Activated CD4-positive, CD25-positive, alpha-beta regulatory T cell treated with anti-CD3 and anti-CD28 coated beads, Interleukin-2, amount 50 U/mL, for 16 hours (primary cell): ENCODE results near the gene TMEM51.

Source experiments
- DNase-seq: peaks from one replicate; pipeline ENCODE4 v3.0.0-alpha.2; 2020; ENCODE audit warnings: low read depth, low spot score

Gene TMEM51

DNA sequence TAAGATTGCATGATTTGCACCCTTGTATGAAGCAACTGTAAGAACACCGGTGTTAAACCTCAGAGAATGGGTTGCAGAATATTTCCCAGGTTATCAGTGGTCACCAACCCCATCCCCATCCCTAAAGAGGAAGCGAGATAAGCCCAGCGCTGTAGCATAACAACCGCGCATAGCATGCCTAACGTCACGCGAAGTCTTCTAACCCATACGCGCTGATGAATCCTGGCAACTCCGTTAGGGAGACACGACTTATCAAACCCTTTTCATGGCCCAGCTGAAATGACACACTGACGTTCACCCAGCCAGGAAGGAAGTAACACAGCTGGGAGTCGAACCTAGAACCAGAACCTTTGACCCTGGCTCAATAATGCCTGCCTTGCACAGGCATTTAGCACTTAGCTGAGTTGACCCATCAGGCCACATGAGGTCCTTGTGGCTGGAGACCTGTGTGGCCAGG, 24.2 kb downstream of the TMEM51 start:
- DNase-seq: no peak

DNA sequence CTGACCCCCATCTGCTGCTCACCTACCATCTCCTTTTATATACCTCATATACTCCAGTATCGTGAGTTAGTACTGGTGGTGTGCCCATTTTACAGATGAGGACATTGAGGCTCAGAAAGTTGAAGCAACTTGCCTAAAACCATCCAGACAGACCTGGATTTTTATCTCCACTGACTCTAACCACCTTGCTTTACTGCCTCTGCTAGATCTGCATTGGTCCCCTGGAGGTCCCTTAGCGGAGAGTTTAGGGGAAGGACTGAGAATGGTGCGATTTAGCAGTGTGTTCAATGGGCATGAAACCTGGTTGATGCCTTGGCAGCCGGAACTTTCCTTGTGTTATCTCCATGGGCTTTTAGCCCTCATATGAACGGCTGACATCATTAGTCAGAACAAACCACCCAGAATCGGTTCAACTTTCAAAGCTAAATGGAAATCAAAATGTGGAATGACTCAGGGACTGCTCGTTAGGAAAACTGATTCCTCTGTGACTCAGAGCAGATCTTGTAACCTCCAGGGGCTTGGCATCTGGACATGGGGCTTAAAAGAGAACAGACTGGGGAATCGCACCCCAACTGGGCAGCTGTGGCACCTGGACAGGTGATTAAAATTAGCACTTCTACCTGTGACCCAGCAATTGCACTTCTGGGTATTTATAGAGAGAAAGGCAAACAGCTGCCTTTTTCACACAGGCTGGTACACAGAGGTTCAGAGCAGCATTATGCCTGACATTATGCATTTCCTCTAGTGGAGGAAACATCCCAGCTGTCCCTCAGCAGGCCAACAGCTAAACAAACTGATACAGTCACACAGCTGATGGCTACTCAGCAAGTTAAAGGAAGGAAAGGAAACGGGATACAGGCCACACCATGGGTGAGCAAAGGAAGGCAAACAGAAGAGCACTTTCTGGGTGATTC, 25.3 kb downstream of the TMEM51 start:
- no peak for DNase-seq

- DNase-seq: no peak
Measured at GRCh38 chr1:15179485-15179883, 25.9 kb downstream of the TMEM51 start.

DNA sequence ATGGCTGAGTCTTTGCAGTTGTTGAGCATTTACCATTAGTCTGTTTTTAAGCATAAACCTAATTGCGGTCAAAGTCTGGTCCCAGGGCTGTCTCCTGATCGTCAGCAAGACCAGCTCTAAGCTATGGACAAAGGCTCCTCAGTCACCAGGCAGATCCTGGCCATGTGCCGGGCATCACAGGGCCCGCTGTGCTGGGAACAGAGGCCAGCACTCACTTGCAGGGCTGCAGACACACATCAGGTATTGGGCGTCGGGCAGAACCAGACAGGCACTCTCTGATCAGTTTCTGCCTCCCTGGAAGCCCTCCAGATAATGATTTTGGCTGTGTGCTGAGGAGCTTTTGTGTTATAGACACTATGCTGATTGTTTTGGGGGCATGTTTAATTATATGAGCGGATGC, 26.6 kb downstream of the TMEM51 start:
- DNase-seq: no peak

GRCh38 chr1:15180945-15181523, 27.5 kb downstream of the TMEM51 start:
- no peak for DNase-seq

DNA sequence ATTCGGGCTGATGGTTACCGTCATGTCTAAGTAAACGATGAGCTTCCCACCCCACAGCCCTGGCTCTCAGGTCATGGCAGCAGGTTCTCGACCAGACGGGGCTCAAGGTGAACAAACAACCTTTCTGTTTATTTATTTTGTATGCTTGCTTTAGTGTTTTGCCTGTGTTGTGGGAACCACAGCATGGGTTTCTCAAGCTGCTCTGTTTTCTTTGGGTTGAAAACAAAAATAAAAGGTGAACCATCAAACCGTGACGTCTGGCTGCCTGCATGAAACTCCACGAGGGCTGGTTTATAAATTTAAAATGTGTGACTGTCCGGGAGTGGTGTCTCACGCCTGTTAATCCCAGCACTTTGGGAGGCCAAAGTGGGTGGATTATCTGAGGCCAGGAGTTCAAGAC, 28.0 kb downstream of the TMEM51 start:
- no peak for DNase-seq

DNA sequence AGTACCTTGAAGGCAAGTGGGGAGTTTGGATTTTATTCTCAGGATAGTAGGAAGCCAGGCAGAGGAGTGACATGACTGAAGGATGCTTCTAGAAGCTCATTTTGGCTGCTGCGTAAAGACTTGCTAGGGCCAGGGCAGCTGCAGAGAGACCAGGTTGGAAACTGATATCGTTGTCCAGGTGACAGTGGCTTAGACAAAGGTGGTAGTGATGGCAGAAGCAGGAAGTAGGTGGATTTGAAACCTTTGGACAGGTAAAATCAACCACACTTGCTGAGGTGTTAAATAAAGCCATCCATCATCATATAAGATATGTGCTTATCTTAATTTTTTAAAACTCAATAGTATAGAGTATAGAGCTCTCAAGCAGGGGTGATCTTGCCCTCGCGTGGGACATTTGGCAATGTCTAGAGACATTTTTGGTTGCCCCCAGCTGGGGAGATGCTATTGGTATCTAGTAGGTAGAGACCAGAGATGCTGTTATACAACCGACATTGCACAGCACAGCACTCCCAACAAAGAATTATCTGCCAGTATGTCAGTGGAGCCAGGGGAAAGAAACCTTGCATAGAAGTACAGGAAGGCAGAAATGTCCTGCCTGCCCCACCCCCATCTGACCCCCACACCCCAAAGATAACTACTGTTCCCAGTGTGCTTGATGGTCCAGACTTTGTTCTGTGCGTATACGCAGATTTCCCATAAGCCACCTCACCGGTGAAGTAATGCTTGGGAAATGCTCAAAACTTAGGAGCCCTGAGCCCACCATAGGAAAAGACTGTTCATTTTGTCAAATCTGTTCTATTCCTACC, 31.1 kb downstream of the TMEM51 start:
- no peak for DNase-seq

DNA sequence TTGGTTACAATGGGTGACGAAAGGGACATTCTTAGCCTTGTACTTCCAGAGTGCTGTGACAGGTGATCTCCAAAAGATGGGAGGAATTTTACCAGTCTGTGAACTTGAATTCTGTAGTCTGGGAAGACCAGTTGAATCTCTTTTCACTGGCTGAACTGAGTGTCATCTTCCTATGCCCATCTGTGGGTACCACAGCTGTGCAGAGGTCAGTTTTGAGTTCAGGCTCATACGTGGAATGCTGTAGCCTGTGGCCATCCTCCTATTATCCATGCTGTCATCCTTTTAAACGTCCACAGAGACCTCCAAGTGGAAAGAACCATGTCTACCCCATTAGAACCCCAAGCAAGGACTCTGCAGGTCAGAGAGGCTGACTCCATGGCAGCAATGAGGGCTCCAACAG, 32.1 kb downstream of the TMEM51 start:
- DNase-seq: no peak

DNA sequence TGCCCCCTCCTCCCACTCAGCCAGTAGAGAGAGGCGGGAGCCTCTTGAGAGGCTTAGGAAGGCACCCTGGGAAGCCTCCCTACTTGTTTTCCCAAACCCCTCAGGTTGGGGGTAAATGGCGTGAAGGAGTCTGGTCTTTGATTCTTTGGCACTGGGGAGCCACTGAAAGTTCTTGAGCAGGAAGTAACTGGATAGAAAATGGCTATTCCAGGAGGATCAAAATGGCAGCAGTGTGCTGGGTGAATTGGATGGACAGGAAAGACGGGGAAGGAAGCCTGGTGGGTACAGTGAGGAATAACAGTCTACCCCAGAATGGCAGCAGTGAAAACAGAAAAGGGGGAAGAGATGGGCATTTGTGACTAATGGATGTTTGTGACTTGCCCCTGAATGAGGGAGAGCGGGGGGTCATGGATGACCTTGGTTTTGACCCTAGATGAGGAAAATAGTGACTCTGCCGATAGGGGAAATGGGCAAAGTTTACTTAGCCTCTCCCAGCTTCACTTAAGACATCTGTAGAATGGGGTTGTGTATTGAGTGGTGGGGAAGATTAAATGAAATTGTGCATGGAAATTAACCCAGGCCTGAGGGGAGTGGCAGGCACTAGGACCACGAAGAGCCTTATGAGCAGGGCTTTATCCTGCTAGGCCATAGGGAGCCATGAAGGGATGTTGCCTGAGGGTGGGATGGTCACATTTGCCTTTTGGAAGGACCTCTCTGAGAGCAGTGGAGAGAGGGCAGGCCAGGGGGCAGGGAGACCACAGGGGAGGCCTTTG, 32.7 kb downstream of the TMEM51 start:
- no peak for DNase-seq

- no peak for DNase-seq
Measured at GRCh38 chr1:15186846-15187151, 33.3 kb downstream of the TMEM51 start.

DNA sequence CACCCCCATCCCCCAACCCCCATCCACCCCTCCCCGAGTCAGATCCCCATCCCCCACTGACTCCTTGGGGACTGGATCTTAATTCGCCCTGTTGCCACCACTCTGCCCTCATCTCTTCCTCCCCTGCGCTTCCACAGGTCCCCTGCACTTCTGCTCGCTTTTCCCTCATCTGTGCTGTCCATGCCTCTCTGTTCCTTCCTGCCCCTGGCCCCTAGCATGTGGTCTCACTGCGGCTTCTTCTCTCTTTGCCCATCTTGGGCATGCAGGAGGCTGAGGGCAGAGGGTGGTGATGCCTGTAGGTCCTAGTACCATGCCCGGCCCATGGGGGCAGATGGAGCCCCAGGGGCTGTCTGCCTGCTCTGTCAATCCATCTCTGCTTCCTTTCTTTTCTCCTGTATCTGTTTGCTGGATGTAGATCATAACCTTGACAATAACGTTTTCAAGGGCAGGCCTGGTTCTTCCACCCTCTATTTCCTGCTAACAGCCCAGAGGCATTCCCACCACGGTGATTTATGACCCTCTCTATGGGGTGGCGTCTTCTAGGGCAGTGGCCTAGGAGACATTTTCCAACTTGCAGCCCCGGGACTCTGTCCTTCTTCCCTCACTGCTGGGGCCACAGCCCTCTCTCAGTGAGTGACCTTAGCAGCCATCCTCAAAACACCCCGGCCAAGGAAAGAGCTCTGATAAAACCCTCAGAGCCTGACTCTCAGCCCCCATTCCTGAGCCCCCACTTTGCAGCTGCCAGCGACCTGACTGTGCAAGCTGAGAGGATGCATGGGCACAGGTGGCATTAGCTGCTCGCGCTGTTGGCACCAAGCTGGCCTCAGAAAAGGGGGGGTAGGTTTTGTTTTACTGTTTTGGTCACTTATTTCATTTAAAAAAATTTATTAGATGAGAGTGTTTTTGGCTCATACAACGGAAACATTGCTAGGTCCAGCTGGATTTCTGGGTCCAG, 33.9 kb downstream of the TMEM51 start:
- no peak for DNase-seq

DNA sequence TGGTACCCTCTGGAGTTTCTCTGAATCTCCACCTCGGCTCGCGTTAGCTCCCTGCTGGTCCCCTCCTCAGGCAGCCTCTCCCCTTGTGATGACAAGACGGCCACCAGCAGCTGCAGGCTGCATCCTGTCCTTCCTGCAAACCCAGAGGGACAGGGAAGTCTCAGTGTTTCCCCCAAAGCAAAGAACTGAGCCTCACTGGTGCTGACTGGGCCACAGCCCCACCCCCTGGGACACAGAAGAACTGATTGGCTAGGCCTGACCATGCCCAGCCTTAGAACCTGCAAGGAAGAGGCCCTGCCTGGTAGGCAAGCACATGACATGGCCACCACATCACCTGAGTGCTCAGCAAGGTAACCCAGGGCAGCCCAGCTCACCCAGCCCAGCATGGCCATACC, 34.6 kb downstream of the TMEM51 start:
- DNase-seq: no peak

GRCh38 chr1:15188678-15189077, 35.1 kb downstream of the TMEM51 start:
- no peak for DNase-seq

DNA sequence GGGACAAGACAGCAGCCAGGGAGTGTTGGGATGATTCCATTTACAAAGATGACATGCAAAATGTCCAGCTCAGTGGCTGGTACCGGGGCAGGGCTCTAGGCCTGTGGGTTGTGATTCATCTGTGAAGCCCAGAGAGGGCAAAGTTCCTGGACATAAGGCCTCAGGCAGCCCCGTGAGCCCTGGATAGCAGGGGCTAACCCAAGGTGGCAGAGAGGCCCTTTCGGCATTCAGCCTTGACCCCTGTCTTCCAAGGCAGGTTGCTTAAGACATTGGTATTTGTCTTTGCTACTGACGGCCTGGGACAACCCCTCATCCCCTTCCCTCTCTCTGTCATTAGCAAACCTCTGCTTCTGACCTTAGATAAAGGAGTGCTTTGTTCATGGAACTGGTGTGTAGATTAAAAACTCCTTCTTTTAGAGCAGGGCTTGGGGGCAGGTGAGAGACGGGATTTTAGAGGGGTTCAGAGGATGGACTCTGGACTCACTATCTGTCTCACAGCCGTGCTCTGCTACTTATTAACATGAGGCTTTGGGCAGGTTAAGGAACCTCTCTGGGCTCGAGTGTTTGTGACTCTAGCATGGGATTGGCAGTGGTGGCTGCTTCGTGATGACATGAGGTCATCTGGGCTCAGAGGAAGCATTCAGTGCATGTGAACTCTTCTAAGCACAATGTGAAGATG, 36.3 kb downstream of the TMEM51 start:
- DNase-seq: no peak

DNA sequence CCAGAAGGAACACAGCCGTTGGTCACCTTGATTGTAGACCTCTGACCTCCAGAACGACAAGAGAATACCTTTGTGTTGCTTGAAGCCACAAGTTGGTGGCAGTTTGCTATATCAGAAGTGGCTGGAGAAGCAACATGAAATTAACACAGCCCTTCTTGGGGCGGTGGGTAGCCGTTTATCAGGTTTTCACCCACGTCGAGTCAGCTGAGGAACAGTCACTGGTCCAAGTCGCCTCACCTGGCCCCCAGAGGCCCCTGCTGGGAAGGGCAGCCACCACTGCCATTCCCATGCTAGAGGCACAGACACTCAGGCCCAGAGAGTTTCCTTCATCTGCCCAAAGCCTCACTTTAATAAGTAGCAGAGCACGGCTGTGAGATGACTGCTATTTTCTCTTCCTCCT, 37.7 kb downstream of the TMEM51 start:
- DNase-seq: no peak

- DNase-seq: no peak
Measured at GRCh38 chr1:15191770-15192169, 38.2 kb downstream of the TMEM51 start.

- DNase-seq: no peak
Measured at GRCh38 chr1:15192916-15193550, 39.5 kb downstream of the TMEM51 start.

DNA sequence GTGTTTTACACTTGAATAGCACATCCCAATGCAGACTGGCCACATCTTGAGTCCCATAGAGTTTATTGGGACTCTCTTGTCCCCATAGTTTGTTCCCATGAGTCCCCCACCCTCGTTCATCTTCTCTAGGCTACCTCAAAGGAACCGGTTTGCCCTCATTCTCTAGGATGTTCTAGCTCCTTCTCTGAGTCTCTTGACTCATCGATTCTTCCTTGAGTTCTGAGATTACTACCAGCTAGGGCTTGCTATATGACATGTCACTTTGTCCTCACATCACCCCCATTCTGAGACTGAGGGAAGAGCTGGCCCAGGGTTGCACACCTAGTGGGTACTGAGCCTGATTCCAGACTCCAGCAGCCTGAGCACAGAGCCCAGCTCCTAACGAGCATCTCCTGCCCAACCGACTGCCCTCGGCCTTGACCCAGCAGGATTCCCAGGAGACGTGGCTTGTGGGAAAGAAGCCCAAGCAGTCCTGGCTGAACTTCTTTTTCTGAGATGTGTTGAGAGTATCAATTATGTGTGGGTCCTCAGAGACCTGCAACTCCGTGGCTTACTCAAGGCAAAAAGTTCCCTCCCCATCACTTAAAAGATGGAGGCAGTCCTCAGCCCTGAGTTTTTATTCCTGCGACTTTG, 42.0 kb downstream of the TMEM51 start:
- DNase-seq: no peak

DNA sequence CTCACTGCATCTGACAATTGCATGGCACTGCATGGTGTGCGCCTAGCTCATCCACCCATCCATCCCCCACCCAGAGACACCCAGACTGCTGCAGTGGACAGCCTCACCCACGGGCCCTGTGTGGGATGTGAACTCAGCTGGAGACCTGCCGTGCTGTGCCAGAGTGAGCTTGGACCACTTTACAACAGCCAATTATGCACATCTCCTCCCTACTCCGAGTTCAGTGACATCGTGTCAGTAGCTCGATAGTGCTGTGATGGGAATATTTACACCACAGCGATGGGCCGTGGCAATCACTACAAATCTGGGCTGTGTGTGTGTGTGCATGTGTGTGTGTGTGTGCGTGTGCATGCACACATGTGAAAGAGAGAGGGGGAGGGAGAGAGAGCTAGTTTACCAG, 42.5 kb downstream of the TMEM51 start:
- DNase-seq: no peak
